GM18499 (cell line): Measurements from ENCODE around the gene UTS2.

Experiments
- ATAC-seq: cut with Tn5 transposase; IDR thresholded peaks from one replicate; pipeline ENCODE4 v1.9.1; 2021; ENCODE audit warnings: moderate number of reproducible peaks; ENCODE audit not compliant: insufficient read depth, unreplicated experiment

The UTS2 gene

DNA sequence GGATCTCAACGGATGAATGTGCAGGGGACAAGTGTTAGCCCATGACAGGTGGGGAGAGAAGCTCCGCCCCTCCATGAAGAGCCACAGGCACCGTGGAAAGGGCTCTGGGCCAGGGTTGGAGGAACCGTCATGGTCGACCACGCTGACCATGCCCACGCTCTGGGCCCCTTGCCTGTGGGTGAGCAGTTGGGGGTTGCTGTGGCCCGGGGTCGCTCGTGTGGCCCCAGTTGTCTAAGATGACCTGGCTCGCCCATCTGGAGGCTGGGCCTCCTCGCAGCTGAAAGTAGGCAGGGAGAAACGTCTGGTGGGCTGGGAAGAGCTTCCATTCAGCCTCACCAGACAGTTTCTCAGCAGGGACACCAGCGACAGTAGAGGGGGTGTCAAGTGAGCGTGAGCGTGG lies 13.1 kb upstream of the UTS2 start:
- no peak for ATAC-seq

- no peak for ATAC-seq
Observed at GRCh38 chr1:7863756-7864328, 11.0 kb upstream of the UTS2 start.

GRCh38 chr1:7862211-7863060 lies 9.6 kb upstream of the UTS2 start:
- no peak for ATAC-seq

- no peak for ATAC-seq
Observed at GRCh38 chr1:7861452-7861851, 8.6 kb upstream of the UTS2 start.

- ATAC-seq, result no peak
Observed at GRCh38 chr1:7860130-7860529, 7.3 kb upstream of the UTS2 start.

GRCh38 chr1:7859406-7859805 lies 6.5 kb upstream of the UTS2 start:
- ATAC-seq, result no peak

GRCh38 chr1:7857985-7858384 lies 5.1 kb upstream of the UTS2 start:
- ATAC-seq, result no peak

DNA sequence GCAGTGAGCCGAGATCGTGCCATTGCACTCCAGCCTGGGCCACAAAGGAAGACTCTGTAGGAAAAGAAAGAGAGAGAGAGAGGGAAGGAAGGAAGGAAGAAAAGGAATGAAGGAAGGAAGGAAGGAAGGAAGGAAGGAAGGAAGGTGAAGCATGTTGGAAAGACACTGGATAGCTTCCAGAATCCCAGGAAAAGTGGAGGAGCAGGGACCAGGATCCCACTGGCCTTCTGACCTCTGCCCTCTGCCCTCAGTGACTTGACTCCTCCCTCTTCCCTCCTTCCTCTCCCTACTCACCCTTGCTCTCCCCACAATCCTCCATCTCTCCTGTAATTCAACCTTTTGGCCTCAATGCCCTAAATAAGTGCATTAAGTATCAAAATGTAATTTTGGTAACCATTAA lies 4.1 kb upstream of the UTS2 start:
- no peak for ATAC-seq

GRCh38 chr1:7856345-7856744 lies 3.5 kb upstream of the UTS2 start:
- no peak for ATAC-seq

GRCh38 chr1:7853684-7854026 lies 790 bp upstream of the UTS2 start:
- ATAC-seq, result no peak

- ATAC-seq, result no peak
Observed at GRCh38 chr1:7850786-7851185, 2.1 kb downstream of the UTS2 start.

DNA sequence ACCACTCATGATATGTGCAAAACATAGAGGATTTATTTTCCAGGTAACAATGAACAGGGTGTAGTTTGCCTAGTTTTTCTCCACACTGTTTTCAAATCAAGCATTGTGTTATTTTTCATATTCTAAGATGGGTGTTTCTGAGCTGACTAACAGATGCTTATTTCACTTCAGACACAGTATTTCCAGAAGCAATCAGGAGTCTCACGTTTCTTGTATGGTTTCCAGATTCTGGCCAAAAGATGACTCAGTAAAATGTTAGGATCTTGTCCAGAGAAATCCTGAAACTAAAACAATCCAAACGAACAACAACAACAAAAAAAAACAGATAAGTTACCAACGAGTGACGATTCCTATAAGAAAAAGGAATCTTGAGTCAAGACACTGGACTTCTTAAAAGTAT lies 5.3 kb downstream of the UTS2 start:
- no peak for ATAC-seq

DNA sequence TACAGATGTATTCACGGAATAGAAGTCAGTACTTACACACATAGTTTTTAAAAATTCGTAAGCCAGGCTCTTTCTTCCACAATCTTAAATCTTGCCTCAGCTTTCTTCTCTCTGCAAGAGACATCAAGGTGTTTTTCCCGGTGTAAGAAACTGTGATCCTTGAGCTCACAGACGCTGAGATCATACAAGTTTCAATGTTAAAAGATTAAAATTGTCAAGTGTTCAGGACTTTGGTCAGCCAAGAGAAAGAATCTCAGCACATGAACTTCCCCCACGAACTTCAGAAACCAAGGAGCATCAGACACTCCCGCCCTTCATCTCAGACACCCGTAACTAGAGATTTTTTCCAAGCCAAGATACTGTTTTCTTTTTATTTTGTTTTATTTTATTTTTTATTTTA lies 6.2 kb downstream of the UTS2 start:
- no peak for ATAC-seq

DNA sequence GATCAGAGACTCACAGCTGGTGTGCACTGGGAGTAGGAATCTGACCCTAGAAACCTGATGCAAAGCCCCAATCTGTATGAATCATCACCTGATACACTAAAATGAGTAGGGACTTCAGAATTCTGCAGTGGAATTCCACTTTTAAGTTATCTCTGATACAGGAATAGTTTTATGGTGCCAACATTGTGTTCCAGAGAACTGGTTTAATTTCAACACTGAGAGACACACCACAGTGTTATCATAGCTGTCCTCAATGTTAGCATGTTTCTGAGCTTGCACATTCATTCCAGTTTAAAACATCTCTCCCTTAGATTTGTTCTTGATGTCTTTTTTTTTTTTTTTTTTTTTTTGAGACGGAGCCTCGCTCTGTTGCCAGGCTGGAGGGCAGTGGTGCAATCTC lies 7.1 kb downstream of the UTS2 start:
- no peak for ATAC-seq

DNA sequence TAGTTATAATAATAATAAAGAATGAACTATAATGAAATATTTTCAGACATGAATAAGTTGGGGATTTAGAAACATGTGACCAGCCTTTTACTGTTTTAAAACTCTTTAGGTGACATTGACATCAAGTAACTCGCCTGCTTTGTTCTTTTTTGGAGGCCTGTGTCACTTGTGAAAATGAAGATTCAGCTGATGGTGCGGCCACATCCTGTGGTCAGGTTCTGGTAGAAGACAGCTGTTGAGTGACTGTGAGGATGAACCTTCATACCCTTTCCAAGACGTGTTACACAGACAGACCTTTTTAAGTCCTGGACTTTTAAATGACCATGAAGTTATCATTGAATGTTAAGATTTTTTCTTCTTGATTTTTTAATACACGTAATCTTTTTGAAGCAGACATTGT lies 10.3 kb downstream of the UTS2 start:
- no peak for ATAC-seq

DNA sequence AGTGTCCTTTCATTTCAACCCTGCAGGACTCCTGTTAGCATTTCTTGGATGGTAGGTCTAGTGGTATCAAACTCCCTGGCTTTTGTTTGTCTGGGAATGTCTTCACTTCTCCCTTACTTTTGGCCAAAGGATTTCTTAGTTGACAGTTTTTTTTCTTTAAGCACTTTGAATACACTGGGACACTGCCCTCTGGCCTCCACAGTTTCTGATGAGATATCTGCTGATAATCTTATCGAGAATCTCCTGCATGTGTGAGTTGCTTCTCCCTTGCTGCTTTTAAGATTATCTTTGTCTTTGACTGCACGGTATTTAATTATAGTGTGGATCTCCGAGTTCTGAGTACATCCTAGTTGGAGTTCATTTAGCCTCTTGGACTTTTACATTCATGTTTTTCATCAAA lies 13.3 kb downstream of the UTS2 start:
- no peak for ATAC-seq

- no peak for ATAC-seq
Observed at GRCh38 chr1:7838714-7839113, 14.2 kb downstream of the UTS2 start.

GRCh38 chr1:7833035-7833434 lies 19.8 kb downstream of the UTS2 start:
- ATAC-seq, result no peak

DNA sequence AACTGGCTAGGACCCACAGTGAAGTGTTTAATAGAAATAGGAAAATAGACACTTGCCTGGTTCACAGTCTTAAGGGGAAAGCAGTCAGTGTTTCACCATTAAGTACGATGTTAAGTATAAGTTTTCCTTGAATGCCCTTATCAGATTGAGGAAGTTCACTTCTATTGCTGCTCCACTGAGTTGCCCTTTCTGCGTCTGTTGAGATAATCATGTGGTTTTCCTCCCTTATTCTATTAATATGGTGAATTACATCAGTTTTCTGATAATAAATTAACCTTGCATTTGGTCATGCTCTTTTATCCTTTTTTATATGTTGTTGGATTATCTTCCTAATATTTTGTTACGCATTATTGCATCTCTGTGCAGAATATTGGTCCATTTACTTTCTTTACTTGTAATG lies 21.4 kb downstream of the UTS2 start:
- ATAC-seq, result no peak

DNA sequence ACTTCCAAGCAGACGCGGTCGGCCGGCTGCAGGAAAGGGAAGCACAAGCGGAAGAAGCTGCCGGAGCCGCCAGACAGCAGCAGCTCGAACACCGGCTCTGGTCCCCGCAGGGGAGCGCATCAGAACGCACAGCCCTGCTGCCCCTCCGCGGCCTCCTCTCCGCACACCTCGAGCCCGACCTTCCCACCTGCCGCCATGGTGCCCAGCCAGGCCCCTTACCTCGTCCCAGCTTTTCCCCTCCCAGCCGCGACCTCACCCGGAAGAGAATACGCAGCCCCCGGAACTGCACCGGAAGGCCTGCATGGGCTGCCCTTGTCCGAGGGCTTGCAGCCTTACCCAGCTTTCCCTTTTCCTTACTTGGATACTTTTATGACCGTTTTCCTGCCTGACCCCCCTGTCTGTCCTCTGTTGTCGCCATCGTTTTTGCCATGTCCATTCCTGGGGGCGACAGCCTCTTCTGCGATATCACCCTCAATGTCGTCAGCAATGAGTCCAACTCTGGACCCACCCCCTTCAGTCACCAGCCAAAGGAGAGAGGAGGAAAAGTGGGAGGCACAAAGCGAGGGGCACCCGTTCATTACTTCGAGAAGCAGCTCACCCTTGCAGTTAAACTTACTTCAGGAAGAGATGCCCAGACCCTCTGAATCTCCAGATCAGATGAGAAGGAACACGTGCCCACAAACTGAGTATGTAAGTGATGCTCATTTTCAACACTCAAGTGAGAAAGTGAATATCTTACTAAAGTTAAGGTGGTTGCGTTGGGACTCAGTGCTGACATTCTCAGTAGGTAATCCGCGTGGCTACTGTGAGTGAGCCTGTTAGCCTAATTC lies 25.5 kb downstream of the UTS2 start:
- no peak for ATAC-seq

GRCh38 chr1:7826363-7826762 lies 26.5 kb downstream of the UTS2 start:
- no peak for ATAC-seq
